Astrocyte (in vitro differentiated cells and primary cell): Measurements from ENCODE around the gene TK1. TPM values are rescaled to one million over a fixed set of nuclear protein-coding genes. Genes with fewer than 3 reads are reported as not detected.

Experiments used
- DNase-seq: peaks from one replicate; pipeline ENCODE4 v3.0.0-alpha.2; 2010; ENCODE audit warnings: low read depth
- FAIRE-seq: peaks from 2 replicates; lab custom pipeline; 2011; peaks lifted over from hg19 to GRCh38; lab: Jason Lieb, UNC
- H2AFZ ChIP-seq: 2 replicates; pipeline ENCODE4 v1.6.0; 2012; ENCODE audit warnings: low read depth, low read length, inconsistent platforms
- H3K27ac ChIP-seq: 2 replicates; pipeline ENCODE4 v1.5.1; 2011; ENCODE audit warnings: low read depth, low read length, inconsistent platforms
- H3K27me3 ChIP-seq: 2 replicates; pipeline ENCODE4 v1.6.0; 2011; ENCODE audit warnings: low read length, inconsistent platforms; ENCODE audit not compliant: insufficient read depth
- H3K36me3 ChIP-seq: 2 replicates; pipeline ENCODE4 v1.5.1; 2011; ENCODE audit warnings: low read length, inconsistent platforms; ENCODE audit not compliant: insufficient read depth
- H3K4me1 ChIP-seq: 2 replicates; pipeline ENCODE4 v1.5.1; 2011; ENCODE audit warnings: low read length, inconsistent platforms; ENCODE audit not compliant: insufficient read depth
- H3K4me2 ChIP-seq: 2 replicates; pipeline ENCODE4 v1.6.0; 2012; ENCODE audit warnings: low read length, inconsistent platforms
- H3K4me3 ChIP-seq: 2 replicates; pipeline ENCODE4 v1.5.1; 2011; ENCODE audit warnings: low read depth, mild to moderate bottlenecking, low read length, inconsistent platforms; ENCODE audit not compliant: insufficient read depth
- H3K79me2 ChIP-seq: 2 replicates; pipeline ENCODE4 v1.6.0; 2012; ENCODE audit warnings: mild to moderate bottlenecking, low read length, inconsistent platforms; ENCODE audit not compliant: insufficient read depth
- H3K9ac ChIP-seq: 2 replicates; pipeline ENCODE4 v1.6.0; 2012; ENCODE audit warnings: mild to moderate bottlenecking, low read length, inconsistent platforms
- H3K9me3 ChIP-seq: 2 replicates; pipeline ENCODE4 v1.5.1; 2012; ENCODE audit warnings: low read depth, mild to moderate bottlenecking, low read length, inconsistent platforms; ENCODE audit not compliant: insufficient read depth
- H4K20me1 ChIP-seq: 2 replicates; pipeline ENCODE4 v1.6.0; 2012; ENCODE audit warnings: low read length, inconsistent platforms; ENCODE audit not compliant: insufficient read depth
- H3K27ac Mint-ChIP-seq: one replicate; pipeline ENCODE4 v1.8.0; 2021; ENCODE audit warnings: mild to moderate bottlenecking, mixed read lengths; ENCODE audit not compliant: unreplicated experiment
- H3K27me3 Mint-ChIP-seq: one replicate; pipeline ENCODE4 v1.8.0; 2021; ENCODE audit warnings: low read depth, mixed read lengths; ENCODE audit not compliant: unreplicated experiment
- H3K36me3 Mint-ChIP-seq: one replicate; pipeline ENCODE4 v1.8.0; 2021; ENCODE audit warnings: low read depth, mixed read lengths; ENCODE audit not compliant: unreplicated experiment
- H3K4me1 Mint-ChIP-seq: one replicate; pipeline ENCODE4 v1.8.0; 2021; ENCODE audit warnings: low read depth, mixed read lengths; ENCODE audit not compliant: unreplicated experiment
- H3K4me3 Mint-ChIP-seq: one replicate; pipeline ENCODE4 v1.8.0; 2021; ENCODE audit warnings: mild to moderate bottlenecking, moderate library complexity, mixed read lengths; ENCODE audit not compliant: unreplicated experiment
- H3K9me3 Mint-ChIP-seq: one replicate; pipeline ENCODE4 v1.8.0; 2021; ENCODE audit warnings: mild to moderate bottlenecking, mixed read lengths; ENCODE audit not compliant: unreplicated experiment
- CTCF ChIP-seq: IDR thresholded peaks from 2 replicates; pipeline ENCODE4 v1.5.1; 2011; ENCODE audit warnings: low read depth, mild to moderate bottlenecking, inconsistent platforms, low read length, moderate library complexity; ENCODE audit not compliant: insufficient read depth
- EZH2 ChIP-seq: IDR thresholded peaks from 2 replicates; pipeline ENCODE4 v1.6.1; 2012; ENCODE audit warnings: mild to moderate bottlenecking, low read length, inconsistent platforms; ENCODE audit not compliant: insufficient read depth
- total RNA-seq: library from RNA; stranded (reverse); gene quantifications from 2 replicates; pipeline ENCODE4 v1.2.1, GENCODE V29; 2021

TK1 gene
- total RNA-seq, 1 donor from 2014 or later: 7.5 TPM

GRCh38 chr17:78234261-78234865 is 47.5 kb upstream of the TK1 start:
- DNase-seq (no peak), FAIRE-seq (no peak)
- H2AFZ ChIP-seq: no peak overlapping the region
- H3K27ac ChIP-seq: no peak overlapping the region
- no peaks in the 10 kb centered on the region for H3K79me2 ChIP-seq
- Mint-ChIP-seq H3K4me1 (no peaks in the 10 kb centered on the region), H3K9me3 (no peaks in the 10 kb centered on the region), H3K27ac (no peak overlapping the region), H3K27me3 (peaks cover 32% of the 10 kb centered on the region), H3K36me3 (no peaks in the 10 kb centered on the region), H3K4me3 (no peak overlapping the region)
- no peaks in the 10 kb centered on the region for H3K4me1 ChIP-seq
- peaks cover 19% of the 10 kb centered on the region for H3K27me3 ChIP-seq
- TF ChIP-seq EZH2: no peak
- no peak for TF ChIP-seq CTCF
- no peaks in the 10 kb centered on the region for H3K36me3 ChIP-seq
- H3K9me3 ChIP-seq: no peaks in the 10 kb centered on the region
- H3K4me2 ChIP-seq: no peak overlapping the region
- no peaks in the 10 kb centered on the region for H4K20me1 ChIP-seq
- H3K9ac ChIP-seq: no peak overlapping the region
- no peak overlapping the region for H3K4me3 ChIP-seq

GRCh38 chr17:78233678-78234077 is 46.8 kb upstream of the TK1 start:
- no peak overlapping the region for H2AFZ ChIP-seq
- no peak for TF ChIP-seq EZH2
- no peak for TF ChIP-seq CTCF
- no peaks in the 10 kb centered on the region for H3K9me3 Mint-ChIP-seq
- H3K36me3 ChIP-seq: no peaks in the 10 kb centered on the region
- no peaks in the 10 kb centered on the region for H3K9me3 ChIP-seq
- H3K4me1 ChIP-seq: no peaks in the 10 kb centered on the region
- no peak overlapping the region for H3K27ac Mint-ChIP-seq
- no peaks in the 10 kb centered on the region for H3K4me1 Mint-ChIP-seq
- H3K79me2 ChIP-seq: no peaks in the 10 kb centered on the region
- H3K4me3 ChIP-seq: no peak overlapping the region
- H4K20me1 ChIP-seq: no peaks in the 10 kb centered on the region
- no peak overlapping the region for H3K27ac ChIP-seq
- H3K4me3 Mint-ChIP-seq: no peak overlapping the region
- DNase-seq: no peak
- H3K36me3 Mint-ChIP-seq: no peaks in the 10 kb centered on the region
- no peak for FAIRE-seq
- no peak overlapping the region for H3K4me2 ChIP-seq
- no peak overlapping the region for H3K9ac ChIP-seq
- H3K27me3 Mint-ChIP-seq: peaks cover 32% of the 10 kb centered on the region
- H3K27me3 ChIP-seq: peaks cover 19% of the 10 kb centered on the region

- Mint-ChIP-seq H3K4me3 (no peak overlapping the region), H3K9me3 (no peaks in the 10 kb centered on the region), H3K27me3 (peaks cover 34% of the 10 kb centered on the region), H3K36me3 (no peaks in the 10 kb centered on the region), H3K4me1 (no peaks in the 10 kb centered on the region), H3K27ac (no peak overlapping the region)
- no peaks in the 10 kb centered on the region for H3K4me1 ChIP-seq
- H2AFZ ChIP-seq: no peak overlapping the region
- DNase-seq (no peak), FAIRE-seq (no peak)
- no peaks in the 10 kb centered on the region for H4K20me1 ChIP-seq
- no peak overlapping the region for H3K4me3 ChIP-seq
- TF ChIP-seq CTCF: no peak
- TF ChIP-seq EZH2: no peak
- H3K36me3 ChIP-seq: no peaks in the 10 kb centered on the region
- no peaks in the 10 kb centered on the region for H3K9me3 ChIP-seq
- H3K27me3 ChIP-seq: peaks cover 19% of the 10 kb centered on the region
- H3K4me2 ChIP-seq: no peak overlapping the region
- H3K79me2 ChIP-seq: no peaks in the 10 kb centered on the region
- H3K27ac ChIP-seq: no peak overlapping the region
- H3K9ac ChIP-seq: no peak overlapping the region
These were observed 46.0 kb upstream of the TK1 start for GRCh38 chr17:78232859-78233173.
